A549 (cell line): ENCODE data around the gene TRNP1. TPM values are rescaled to one million over a fixed set of nuclear protein-coding genes. Genes with fewer than 3 reads are reported as not detected.

Experiments used
- ATAC-seq, 2 experiments: fragments of 200-7000 bp in 1 of 2; fragments of >200 bp in 1 of 2; cut with Nextera tagmentation in 1 of 2; cut with Tn5 transposase in 1 of 2; 3 replicates each; pipeline versions ENCODE4 v1.8.0 to v1.9.1; 2018 to 2020; ENCODE audit warnings: mild to moderate bottlenecking in 1 of 2, moderate library complexity in 1 of 2
- CTCF ChIA-PET: fragments of 300-600 bp; sonication (Branson Sonifier 250); formaldehyde crosslinking; extraction: SDS; loops from one replicate; lab custom pipeline; 2021; ENCODE audit warnings: antibody characterized with exemption, inconsistent platforms; lab: Yijun Ruan, JAX
- POLR2A ChIA-PET: fragments of 350-600 bp; formaldehyde crosslinking; extraction: SDS; loops from one replicate; lab custom pipeline; 2021; ENCODE audit warnings: antibody characterized with exemption, inconsistent platforms; lab: Yijun Ruan, JAX
- DNase-seq, 2 experiments: peaks; one replicate each; pipeline versions ENCODE4 v3.0.0 to v3.0.0-alpha.2; 2011 to 2016; ENCODE audit warnings: low read depth in 1 of 2, low spot score in 1 of 2
- FAIRE-seq: peaks from 2 replicates; lab custom pipeline; 2011; peaks lifted over from hg19 to GRCh38; lab: Jason Lieb, UNC
- H3K27ac ChIP-seq, 2 experiments: fragments of >200 bp; sonication (Bioruptor Twin); formaldehyde crosslinking; 3 replicates each; pipeline ENCODE4 v1.5.1; 2016 to 2017
- H3K4me1 ChIP-seq: fragments of >200 bp; sonication (Bioruptor Twin); formaldehyde crosslinking; 3 replicates; pipeline ENCODE4 v1.6.1; 2016
- H3K4me2 ChIP-seq: fragments of >200 bp; sonication (Bioruptor Twin); formaldehyde crosslinking; 3 replicates; pipeline ENCODE4 v1.6.1; 2016
- H3K4me3 ChIP-seq: fragments of >200 bp; sonication (Bioruptor Twin); formaldehyde crosslinking; 3 replicates; pipeline ENCODE4 v1.5.1; 2016
- H3K9me3 ChIP-seq: fragments of >200 bp; sonication (Bioruptor Twin); formaldehyde crosslinking; 3 replicates; pipeline ENCODE4 v1.6.1; 2016
- BCL3 ChIP-seq: fragments of >200 bp; sonication (Bioruptor Twin); formaldehyde crosslinking; IDR thresholded peaks from 3 replicates; pipeline ENCODE4 v1.6.1; 2016
- CEBPB ChIP-seq, 2 experiments: fragments of >200 bp in 1 of 2; sonication (Bioruptor Twin) in 1 of 2; formaldehyde crosslinking in 1 of 2; IDR thresholded peaks; 2 replicates each; pipeline ENCODE4 v1.6.1; 2012 to 2016
- CTCF ChIP-seq: fragments of >200 bp; sonication (Bioruptor Twin); formaldehyde crosslinking; IDR thresholded peaks from 3 replicates; pipeline ENCODE4 v1.5.1; 2016
- EP300 ChIP-seq, 2 experiments: fragments of >200 bp; sonication (Bioruptor Twin); formaldehyde crosslinking; IDR thresholded peaks; 2 replicates in 1 of 2; 3 replicates in 1 of 2; pipeline ENCODE4 v1.6.1; 2016 to 2017
- FOSB ChIP-seq: fragments of 250-450 bp; sonication (Bioruptor Pico); IDR thresholded peaks from 2 replicates; pipeline ENCODE4 v1.5.0; 2020; ENCODE audit warnings: mild to moderate bottlenecking, moderate library complexity
- FOXS1 ChIP-seq: fragments of 250-450 bp; sonication (Bioruptor Pico); IDR thresholded peaks from 2 replicates; pipeline ENCODE4 v1.5.0; 2020; ENCODE audit warnings: mild to moderate bottlenecking, moderate library complexity
- GATA3 ChIP-seq: IDR thresholded peaks from 2 replicates; pipeline ENCODE4 v1.6.1; 2012; ENCODE audit warnings: borderline replicate concordance
- HES2 ChIP-seq: fragments of >200 bp; sonication (Bioruptor Twin); formaldehyde crosslinking; IDR thresholded peaks from 2 replicates; pipeline ENCODE4 v1.6.1; 2016
- HOXB5 ChIP-seq: fragments of 250-450 bp; sonication (Bioruptor Pico); IDR thresholded peaks from 2 replicates; pipeline ENCODE4 v1.5.0; 2020; ENCODE audit warnings: mild to moderate bottlenecking, moderate library complexity
- KDM5A ChIP-seq: fragments of 200-600 bp; sonication (generic); IDR thresholded peaks from 2 replicates; pipeline ENCODE4 v1.6.1; 2016; ENCODE audit warnings: antibody characterized with exemption, mild to moderate bottlenecking
- MAX ChIP-seq: IDR thresholded peaks from 2 replicates; pipeline ENCODE4 v1.6.1; 2012
- MAZ ChIP-seq: fragments of 150-350 bp; IDR thresholded peaks from 2 replicates; pipeline ENCODE4 v1.6.1; 2014; ENCODE audit warnings: antibody characterized with exemption, low read depth, low read length, borderline replicate concordance
- MYC ChIP-seq: IDR thresholded peaks from 2 replicates; pipeline ENCODE4 v1.6.1; 2012; ENCODE audit warnings: mild to moderate bottlenecking, inconsistent platforms, low read length, improper control_type of control experiment, borderline replicate concordance
- NR3C1 ChIP-seq: fragments of >200 bp; sonication (Bioruptor Twin); formaldehyde crosslinking; IDR thresholded peaks from 3 replicates; pipeline ENCODE4 v1.6.1; 2017
- PHF8 ChIP-seq: fragments of 200-600 bp; sonication (generic); IDR thresholded peaks from 2 replicates; pipeline ENCODE4 v1.6.1; 2016; ENCODE audit warnings: low read depth, mild to moderate bottlenecking, antibody characterized with exemption, moderate library complexity, borderline replicate concordance
- RAD21 ChIP-seq, 2 experiments: fragments of >200 bp in 1 of 2; sonication (Bioruptor Twin) in 1 of 2; formaldehyde crosslinking in 1 of 2; IDR thresholded peaks in 1 of 2; conservative IDR thresholded peaks in 1 of 2; 2 replicates in 1 of 2; 3 replicates in 1 of 2; pipeline ENCODE4 v1.6.1; 2012 to 2018; ENCODE audit warnings: inconsistent platforms in 1 of 2
- RCOR1 ChIP-seq: fragments of 150-350 bp; IDR thresholded peaks from 2 replicates; pipeline ENCODE4 v1.6.1; 2014; ENCODE audit warnings: antibody characterized with exemption, low read length, low read depth
- REST ChIP-seq: fragments of 200-600 bp; sonication (generic); IDR thresholded peaks from 2 replicates; pipeline ENCODE4 v1.6.1; 2016; ENCODE audit warnings: antibody characterized with exemption, mild to moderate bottlenecking, moderate library complexity
- SMC3 ChIP-seq: fragments of >200 bp; sonication (Bioruptor Twin); formaldehyde crosslinking; IDR thresholded peaks from 3 replicates; pipeline ENCODE4 v1.6.1; 2018; ENCODE audit warnings: inconsistent platforms
- SREBF2 ChIP-seq: fragments of 450-650 bp; IDR thresholded peaks from 2 replicates; pipeline ENCODE4 v1.6.1; 2014; ENCODE audit warnings: mild to moderate bottlenecking, moderate library complexity
- TFCP2L1 ChIP-seq: fragments of 250-450 bp; sonication (Bioruptor Pico); IDR thresholded peaks from 2 replicates; pipeline ENCODE4 v1.5.0; 2021; ENCODE audit warnings: mild to moderate bottlenecking
- USF2 ChIP-seq: fragments of 450-650 bp; IDR thresholded peaks from 2 replicates; pipeline ENCODE4 v1.6.1; 2014; ENCODE audit warnings: antibody characterized with exemption
- ZNF302 ChIP-seq: fragments of 250-450 bp; sonication (Bioruptor Pico); IDR thresholded peaks from 2 replicates; pipeline ENCODE4 v1.9.0; 2021; ENCODE audit warnings: inconsistent platforms, mild to moderate bottlenecking, moderate library complexity
- ZSCAN20 ChIP-seq: fragments of 250-450 bp; sonication (Bioruptor Pico); IDR thresholded peaks from 2 replicates; pipeline ENCODE4 v1.8.0; 2022; ENCODE audit warnings: mild to moderate bottlenecking, moderate library complexity
- WGBS: methylation state at CpG from one replicate; pipeline ENCODE4 v1.1.6; 2017; ENCODE audit errors: missing lambda C conversion rate; 5-methylcytosine and 5-hydroxymethylcytosine counted together
- polyA plus RNA-seq, 4 experiments: library from polyadenylated mRNA; depleted of rRNA in 3 of 4; stranded (reverse); fragments of >200 nt; fragmentation: RNase III in 1 of 4; extraction: RNeasy Plus Mini Kit Qiagen cat#74134 plus additional on column Dnase treatment in 1 of 4; gene quantifications; 2 replicates in 3 of 4; 3 replicates in 1 of 4; pipeline ENCODE4 v1.2.3, GENCODE V29; 2011 to 2017

TRNP1 gene
- polyA plus RNA-seq, 2 of the 4 experiments (the other 2 are of a cell fraction), result 73.9 to 113 TPM

GRCh38 chr1:26953374-26953773 is 40.1 kb upstream of the TRNP1 start:
- no peak overlapping the region for H3K4me3 ChIP-seq
- no peak overlapping the region for H3K27ac ChIP-seq
- FAIRE-seq, result no peak
- ATAC-seq, result no peak
- no peaks in the 10 kb centered on the region; the same call in 2 of the 3 replicates for H3K4me1 ChIP-seq
- no peak for DNase-seq
- POLR2A ChIA-PET, result no interaction called here
- no peaks in the 10 kb centered on the region for H3K9me3 ChIP-seq
- WGBS, result 93% methylated on average over 5 of the region's 5 CpGs
- H3K4me2 ChIP-seq, result no peak overlapping the region
- CTCF ChIA-PET, result interaction anchor here (0.7 to 5.5 kb wide), 2 partner anchors 14 to 339 kb away, joined by 3 to 38 read pairs; no protein-coding TSS in a partner anchor
- TF ChIP-seq RCOR1 (no peak), SMC3 (no peak), MYC (no peak), FOXS1 (CRISPR knock-in tag) (no peak), CTCF (no peak), SREBF2 (no peak), GATA3 (no peak), HOXB5 (CRISPR knock-in tag) (no peak), HES2 (no peak)
- TF ChIP-seq, all 56 proteins: peak for 0

- 64% methylated on average over 3 of the region's 3 CpGs for WGBS
- ATAC-seq (no peak), FAIRE-seq (no peak)
These were observed 37.2 kb upstream of the TRNP1 start for GRCh38 chr1:26956321-26956720.

More at GRCh38 chr1:26956321-26956720, 37.2 kb upstream of the TRNP1 start:
- Histone ChIP-seq H3K4me2 (no peak overlapping the region), H3K9me3 (no peaks in the 10 kb centered on the region), H3K27ac (no peak overlapping the region), H3K4me3 (no peak overlapping the region), H3K4me1 (peaks cover 11% of the 10 kb centered on the region; the same call in 2 of the 3 replicates)
- no peak for TF ChIP-seq CEBPB (IDR thresholded peaks at IDR 0.05)
- TF ChIP-seq HES2, result no peak
- TF ChIP-seq FOSB (CRISPR knock-in tag), result no peak
- TF ChIP-seq KDM5A, result no peak
- TF ChIP-seq FOXS1 (CRISPR knock-in tag), result no peak
- TF ChIP-seq RCOR1, result no peak
- TF ChIP-seq MAX, result no peak
- no peak for TF ChIP-seq NR3C1
- TF ChIP-seq RAD21 (conservative IDR thresholded peaks at IDR 0.05 in 1 of 2, IDR thresholded peaks at IDR 0.05 in 1 of 2), result no peak
- TF ChIP-seq REST, result no peak
- TF ChIP-seq CTCF, result no peak
- no peak for TF ChIP-seq ZSCAN20
- TF ChIP-seq MYC, result no peak
- TF ChIP-seq EP300 (IDR thresholded peaks at IDR 0.05), result no peak
- no peak for TF ChIP-seq BCL3
- TF ChIP-seq MAZ, result no peak
- no peak for TF ChIP-seq ZNF302 (CRISPR knock-in tag)
- TF ChIP-seq TFCP2L1 (CRISPR knock-in tag), result no peak
- TF ChIP-seq PHF8, result no peak
- no peak for TF ChIP-seq USF2
- no peak for DNase-seq
- POLR2A ChIA-PET, result no interaction called here
- CTCF ChIA-PET, result interaction anchor here (0.5 to 5.5 kb wide), 3 partner anchors 11 to 69 kb away, joined by 3 to 38 read pairs (median 4); no protein-coding TSS in a partner anchor
